NCI-H510A treated with DMSO at 0.1 percent for 48 hours (cell line): ENCODE data around the gene NID1.

Source experiments
- DNase-seq: peaks from one replicate; lab custom pipeline; 2025; lab: John Stamatoyannopoulos, UW

Gene NID1, protein sequence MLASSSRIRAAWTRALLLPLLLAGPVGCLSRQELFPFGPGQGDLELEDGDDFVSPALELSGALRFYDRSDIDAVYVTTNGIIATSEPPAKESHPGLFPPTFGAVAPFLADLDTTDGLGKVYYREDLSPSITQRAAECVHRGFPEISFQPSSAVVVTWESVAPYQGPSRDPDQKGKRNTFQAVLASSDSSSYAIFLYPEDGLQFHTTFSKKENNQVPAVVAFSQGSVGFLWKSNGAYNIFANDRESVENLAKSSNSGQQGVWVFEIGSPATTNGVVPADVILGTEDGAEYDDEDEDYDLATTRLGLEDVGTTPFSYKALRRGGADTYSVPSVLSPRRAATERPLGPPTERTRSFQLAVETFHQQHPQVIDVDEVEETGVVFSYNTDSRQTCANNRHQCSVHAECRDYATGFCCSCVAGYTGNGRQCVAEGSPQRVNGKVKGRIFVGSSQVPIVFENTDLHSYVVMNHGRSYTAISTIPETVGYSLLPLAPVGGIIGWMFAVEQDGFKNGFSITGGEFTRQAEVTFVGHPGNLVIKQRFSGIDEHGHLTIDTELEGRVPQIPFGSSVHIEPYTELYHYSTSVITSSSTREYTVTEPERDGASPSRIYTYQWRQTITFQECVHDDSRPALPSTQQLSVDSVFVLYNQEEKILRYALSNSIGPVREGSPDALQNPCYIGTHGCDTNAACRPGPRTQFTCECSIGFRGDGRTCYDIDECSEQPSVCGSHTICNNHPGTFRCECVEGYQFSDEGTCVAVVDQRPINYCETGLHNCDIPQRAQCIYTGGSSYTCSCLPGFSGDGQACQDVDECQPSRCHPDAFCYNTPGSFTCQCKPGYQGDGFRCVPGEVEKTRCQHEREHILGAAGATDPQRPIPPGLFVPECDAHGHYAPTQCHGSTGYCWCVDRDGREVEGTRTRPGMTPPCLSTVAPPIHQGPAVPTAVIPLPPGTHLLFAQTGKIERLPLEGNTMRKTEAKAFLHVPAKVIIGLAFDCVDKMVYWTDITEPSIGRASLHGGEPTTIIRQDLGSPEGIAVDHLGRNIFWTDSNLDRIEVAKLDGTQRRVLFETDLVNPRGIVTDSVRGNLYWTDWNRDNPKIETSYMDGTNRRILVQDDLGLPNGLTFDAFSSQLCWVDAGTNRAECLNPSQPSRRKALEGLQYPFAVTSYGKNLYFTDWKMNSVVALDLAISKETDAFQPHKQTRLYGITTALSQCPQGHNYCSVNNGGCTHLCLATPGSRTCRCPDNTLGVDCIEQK

GRCh38 chr1:236064674-236065508 is at the start of gene NID1:
Gene NID1 (minus strand): TSS chr1:236065090. CDS start chr1:236065079, 11 bp downstream.
- DNase-seq: peak; percentile 24

GRCh38 chr1:236114076-236114747 is 49.3 kb upstream of the NID1 start:
- no peak for DNase-seq

- no peak for DNase-seq
These were observed 48.6 kb upstream of the NID1 start for GRCh38 chr1:236113324-236114032.

DNA sequence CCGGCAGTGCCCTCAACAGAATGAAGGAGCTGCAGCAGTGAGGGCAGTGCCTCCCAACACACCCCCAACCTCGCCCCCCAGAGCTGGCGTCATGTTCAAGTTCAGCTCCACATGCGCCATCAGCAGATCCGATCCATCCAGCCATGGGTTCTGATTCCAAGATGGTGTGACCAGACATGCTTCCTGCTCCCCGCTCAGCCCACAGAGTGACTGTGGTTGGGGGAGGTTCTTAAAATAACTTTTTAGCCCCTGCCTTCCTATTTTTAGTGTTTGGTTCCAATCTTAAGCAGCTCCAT is 47.4 kb upstream of the NID1 start:
- no peak for DNase-seq

- DNase-seq: no peak
These were observed 46.8 kb upstream of the NID1 start for GRCh38 chr1:236111527-236112331.

GRCh38 chr1:236110137-236110536 is 45.2 kb upstream of the NID1 start:
- no peak for DNase-seq

GRCh38 chr1:236108027-236108648 is 43.2 kb upstream of the NID1 start:
- no peak for DNase-seq

- DNase-seq: no peak
These were observed 42.4 kb upstream of the NID1 start for GRCh38 chr1:236107121-236107907.

GRCh38 chr1:236103646-236104218 is 38.8 kb upstream of the NID1 start:
- peak; percentile 44 for DNase-seq

DNA sequence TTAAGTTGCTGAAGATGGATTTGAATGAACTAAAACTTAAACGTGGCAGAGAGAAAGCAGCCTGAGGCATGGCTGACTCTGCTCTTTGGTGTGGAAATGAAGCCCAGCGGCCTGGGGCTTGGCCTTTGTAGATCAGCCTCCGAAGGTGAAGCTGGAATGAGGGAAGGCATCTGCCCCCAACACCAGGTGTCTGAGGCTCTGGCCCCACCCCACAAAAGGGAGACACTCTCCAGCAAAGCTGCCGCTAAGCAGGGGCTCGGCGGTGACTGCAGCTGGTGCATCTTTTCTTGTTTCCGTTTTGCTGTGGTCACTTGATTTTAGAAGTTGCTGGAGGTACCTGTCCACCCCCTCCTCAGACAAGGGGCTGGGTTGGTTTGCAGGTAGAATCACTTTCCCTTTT is 38.2 kb upstream of the NID1 start:
- DNase-seq: no peak

DNA sequence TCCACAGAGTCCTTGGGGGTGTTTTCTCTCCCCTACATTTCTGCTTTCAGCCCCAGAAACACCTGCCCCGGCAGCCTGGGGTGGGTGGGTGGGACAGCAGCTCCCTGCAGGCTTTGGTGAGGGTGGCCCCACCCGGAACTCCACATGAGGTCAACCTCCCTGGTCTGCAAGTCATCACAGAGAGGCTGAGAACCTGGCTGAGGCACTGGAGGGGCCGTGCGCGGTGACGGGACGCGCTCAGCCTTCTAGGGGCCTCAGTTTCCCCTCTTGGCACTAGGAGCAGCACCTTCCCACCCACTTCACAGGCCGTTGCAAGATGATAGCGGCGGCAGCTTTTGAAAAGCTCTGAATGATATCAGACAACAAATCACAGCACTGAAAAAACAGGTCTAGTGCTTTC is 37.7 kb upstream of the NID1 start:
- DNase-seq: no peak

GRCh38 chr1:236101233-236102200 is 36.6 kb upstream of the NID1 start:
- no peak for DNase-seq

DNA sequence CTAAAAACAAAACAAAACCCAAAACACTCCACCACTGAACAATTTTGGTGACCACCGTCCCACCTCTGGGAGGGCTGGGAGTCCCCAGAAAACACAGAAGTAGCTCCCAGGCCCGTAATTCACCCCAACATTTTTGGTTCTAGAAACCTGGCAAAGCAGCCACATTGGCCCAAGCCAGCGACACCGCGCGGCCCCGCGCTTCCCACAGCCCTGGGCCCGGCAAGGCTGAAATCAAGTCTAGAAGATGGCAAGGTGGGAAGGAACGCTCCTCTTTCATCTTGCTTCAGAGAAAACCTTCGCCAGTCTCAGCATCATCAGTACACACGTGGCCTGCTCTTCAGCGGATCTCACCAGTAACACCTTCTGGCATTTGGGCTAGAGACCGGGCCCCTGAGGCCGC is 35.9 kb upstream of the NID1 start:
- DNase-seq: no peak

DNA sequence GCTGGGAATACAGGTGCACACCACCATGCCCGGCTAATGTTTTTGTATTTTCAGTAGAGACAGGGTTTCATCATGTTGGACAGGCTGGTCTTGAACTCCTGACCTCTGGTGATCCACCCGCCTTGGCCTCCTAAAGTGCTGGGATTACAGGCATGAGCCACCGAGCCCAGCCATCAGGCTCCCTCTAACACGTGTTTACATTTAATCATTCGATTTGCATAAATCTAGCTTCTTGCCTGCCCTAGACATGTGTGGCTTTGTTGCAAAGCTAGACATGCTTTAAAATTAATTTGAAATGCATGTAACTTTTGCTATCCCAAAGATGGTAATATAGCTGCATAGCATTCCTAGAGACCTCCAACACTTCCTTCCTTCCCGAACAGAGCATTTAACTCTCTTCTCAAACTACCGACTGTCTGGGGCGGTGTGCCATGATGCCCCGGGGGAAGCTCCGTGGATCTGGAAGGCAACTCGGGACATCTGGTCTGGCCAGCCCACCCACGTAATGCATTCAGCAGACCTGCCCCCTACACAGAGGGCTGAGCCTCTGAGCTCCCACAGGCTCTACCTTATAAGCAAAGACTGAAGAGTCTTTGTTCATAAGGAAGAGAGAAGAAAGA is 34.6 kb upstream of the NID1 start:
- DNase-seq: no peak

DNA sequence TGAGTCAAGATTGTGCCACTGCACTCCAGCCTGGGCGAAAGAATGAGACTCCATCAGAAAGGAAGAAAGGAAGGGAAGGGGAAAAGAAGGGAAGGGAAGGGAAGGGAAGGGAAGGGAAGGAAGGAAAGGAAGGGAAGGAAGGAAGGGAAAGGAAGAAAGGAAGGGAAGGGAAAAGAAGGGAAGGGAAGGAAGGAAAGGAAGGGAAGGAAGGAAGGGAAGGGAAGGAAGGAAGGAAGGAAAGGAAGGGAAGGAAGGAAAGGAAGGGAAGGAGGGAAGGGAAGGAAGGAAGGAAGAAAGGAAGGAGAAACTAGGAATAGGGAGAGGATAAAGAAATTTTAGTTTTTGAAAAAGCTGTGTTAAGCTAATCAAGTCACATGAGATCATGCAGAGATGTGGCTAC is 33.4 kb upstream of the NID1 start:
- no peak for DNase-seq
